Body of pancreas (tissue), 4 donors: Measurements from ENCODE around the gene RPAP2.

Source experiments
- POLR2A ChIP-seq, 3 donors: fragments of 450-650 bp; IDR thresholded peaks; one replicate each; pipeline ENCODE4 v1.6.1; 2016; ENCODE audit warnings: antibody characterized with exemption in 3 of 3, mild to moderate bottlenecking in 2 of 3
- TF ChIP-seq, protein P1 (sequence below), 7 experiments: fragments of 450-650 bp in 4 of 7; fragments of 200-600 bp in 3 of 7; sonication (generic) in 3 of 7; IDR thresholded peaks; one replicate each; pipeline ENCODE4 v1.5.1; 2016 to 2019; ENCODE audit warnings: antibody characterized with exemption in 7 of 7

DNA sequence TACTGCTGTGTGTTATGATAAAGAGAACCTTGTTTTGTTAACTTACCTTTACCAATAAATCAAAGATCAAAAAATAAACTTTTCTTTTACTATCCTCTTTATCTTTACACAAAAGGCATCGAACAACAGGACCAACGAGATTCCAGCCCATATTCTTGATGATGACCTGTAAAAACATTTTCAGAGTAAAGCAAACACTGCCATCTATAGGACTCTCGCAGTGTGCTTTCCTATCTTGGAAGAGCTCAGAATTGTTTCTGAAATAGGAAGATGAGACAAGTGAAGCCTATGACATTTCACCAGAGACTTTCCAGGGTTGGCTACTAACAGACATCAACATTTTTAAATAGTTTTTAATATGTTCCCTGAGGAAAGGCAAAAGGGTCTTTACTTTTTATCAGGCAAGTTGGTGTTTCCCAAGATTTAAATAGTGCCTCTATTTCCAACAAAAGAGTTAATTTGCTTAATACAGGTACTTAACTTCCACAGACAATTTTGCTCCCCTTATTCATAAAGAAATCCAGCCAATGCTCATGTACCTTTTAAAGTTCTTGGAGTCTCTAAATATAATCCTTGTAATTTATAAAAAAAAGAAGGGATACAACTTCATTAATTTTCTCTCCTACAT is 7.4 kb upstream of the RPAP2 start:
- TF ChIP-seq, protein P1, sequence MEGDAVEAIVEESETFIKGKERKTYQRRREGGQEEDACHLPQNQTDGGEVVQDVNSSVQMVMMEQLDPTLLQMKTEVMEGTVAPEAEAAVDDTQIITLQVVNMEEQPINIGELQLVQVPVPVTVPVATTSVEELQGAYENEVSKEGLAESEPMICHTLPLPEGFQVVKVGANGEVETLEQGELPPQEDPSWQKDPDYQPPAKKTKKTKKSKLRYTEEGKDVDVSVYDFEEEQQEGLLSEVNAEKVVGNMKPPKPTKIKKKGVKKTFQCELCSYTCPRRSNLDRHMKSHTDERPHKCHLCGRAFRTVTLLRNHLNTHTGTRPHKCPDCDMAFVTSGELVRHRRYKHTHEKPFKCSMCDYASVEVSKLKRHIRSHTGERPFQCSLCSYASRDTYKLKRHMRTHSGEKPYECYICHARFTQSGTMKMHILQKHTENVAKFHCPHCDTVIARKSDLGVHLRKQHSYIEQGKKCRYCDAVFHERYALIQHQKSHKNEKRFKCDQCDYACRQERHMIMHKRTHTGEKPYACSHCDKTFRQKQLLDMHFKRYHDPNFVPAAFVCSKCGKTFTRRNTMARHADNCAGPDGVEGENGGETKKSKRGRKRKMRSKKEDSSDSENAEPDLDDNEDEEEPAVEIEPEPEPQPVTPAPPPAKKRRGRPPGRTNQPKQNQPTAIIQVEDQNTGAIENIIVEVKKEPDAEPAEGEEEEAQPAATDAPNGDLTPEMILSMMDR (IDR thresholded peaks at IDR 0.05) = peak; percentile 4 to 54 (median 48)
- TF ChIP-seq POLR2A (IDR thresholded peaks at IDR 0.05) = no peak
